Left cardiac atrium (tissue), 4 donors: ENCODE measurements around the gene SHOX. TPM values are rescaled to one million over a fixed set of nuclear protein-coding genes. Genes with fewer than 3 reads are reported as not detected.

ENCODE experiments used
- ATAC-seq, 2 donors: fragments of 200-7000 bp; cut with Tn5 transposase; one replicate each; pipeline ENCODE4 v1.9.1; 2020; ENCODE audit warnings: mild to moderate bottlenecking in 2 of 2, moderate library complexity in 2 of 2
- DNase-seq: peaks from one replicate; pipeline ENCODE4 v3.0.0-alpha.2; 2020
- intact Hi-C, 2 donors: fragments of 100-400 bp; cut with DNase I; formaldehyde crosslinking; loops; one replicate each; pipeline versions ENCODE4 v1.14.1 to v1.15.1; 2022 to 2023
- total RNA-seq, 2 donors: library from RNA; stranded (reverse); fragmentation: NEBNext Ultra II Directional; extraction: Animal tissue kit (Norgen Biotek cat#: 25700); gene quantifications; one replicate each; pipeline ENCODE4 v1.2.1, GENCODE V29; 2021
- donor health status: DM: no; HTN: yes; CAD: no.
- donor health status: DM: no; HTN: yes; CAD: no; lungs with severe emphysema.
- donor health status: DM: yes; HTN: yes; CAD: no.
- donor health status: Dilated cardiomyopathy.

The SHOX gene
- total RNA-seq, 2 donors from 2014 or later: not detected

DNA sequence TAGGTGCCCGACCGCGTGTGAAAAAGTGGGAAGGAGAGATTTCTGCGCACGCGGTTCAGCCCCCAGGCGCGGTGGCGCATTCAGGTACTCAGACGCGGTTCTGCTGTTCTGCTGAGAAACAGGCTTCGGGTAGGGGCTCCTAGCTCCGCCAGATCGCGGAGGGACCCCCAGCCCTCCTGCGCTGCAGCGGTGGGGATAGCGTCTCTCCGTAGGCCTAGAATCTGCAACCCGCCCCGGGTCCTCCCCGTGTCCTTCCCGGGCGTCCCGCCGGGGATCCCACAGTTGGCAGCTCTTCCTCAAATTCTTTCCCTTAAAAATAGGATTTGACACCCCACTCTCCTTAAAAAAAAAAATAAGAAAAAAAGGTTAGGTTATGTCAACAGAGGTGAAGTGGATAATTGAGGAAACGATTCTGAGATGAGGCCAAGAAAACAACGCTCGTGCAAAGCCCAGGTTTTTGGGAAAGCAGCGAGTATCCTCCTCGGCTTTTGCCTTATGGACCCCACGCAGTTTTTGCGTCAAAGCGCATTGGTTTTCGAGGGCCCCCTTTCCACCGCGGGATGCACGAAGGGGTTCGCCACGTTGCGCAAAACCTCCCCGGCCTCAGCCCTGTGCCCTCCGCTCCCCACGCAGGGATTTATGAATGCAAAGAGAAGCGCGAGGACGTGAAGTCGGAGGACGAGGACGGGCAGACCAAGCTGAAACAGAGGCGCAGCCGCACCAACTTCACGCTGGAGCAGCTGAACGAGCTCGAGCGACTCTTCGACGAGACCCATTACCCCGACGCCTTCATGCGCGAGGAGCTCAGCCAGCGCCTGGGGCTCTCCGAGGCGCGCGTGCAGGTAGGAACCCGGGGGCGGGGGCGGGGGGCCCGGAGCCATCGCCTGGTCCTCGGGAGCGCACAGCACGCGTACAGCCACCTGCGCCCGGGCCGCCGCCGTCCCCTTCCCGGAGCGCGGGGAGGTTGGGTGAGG is 3.7 kb downstream of the SHOX start:
- ATAC-seq: no peak
- intact Hi-C loops: no loop called here
- DNase-seq: no peak

DNA sequence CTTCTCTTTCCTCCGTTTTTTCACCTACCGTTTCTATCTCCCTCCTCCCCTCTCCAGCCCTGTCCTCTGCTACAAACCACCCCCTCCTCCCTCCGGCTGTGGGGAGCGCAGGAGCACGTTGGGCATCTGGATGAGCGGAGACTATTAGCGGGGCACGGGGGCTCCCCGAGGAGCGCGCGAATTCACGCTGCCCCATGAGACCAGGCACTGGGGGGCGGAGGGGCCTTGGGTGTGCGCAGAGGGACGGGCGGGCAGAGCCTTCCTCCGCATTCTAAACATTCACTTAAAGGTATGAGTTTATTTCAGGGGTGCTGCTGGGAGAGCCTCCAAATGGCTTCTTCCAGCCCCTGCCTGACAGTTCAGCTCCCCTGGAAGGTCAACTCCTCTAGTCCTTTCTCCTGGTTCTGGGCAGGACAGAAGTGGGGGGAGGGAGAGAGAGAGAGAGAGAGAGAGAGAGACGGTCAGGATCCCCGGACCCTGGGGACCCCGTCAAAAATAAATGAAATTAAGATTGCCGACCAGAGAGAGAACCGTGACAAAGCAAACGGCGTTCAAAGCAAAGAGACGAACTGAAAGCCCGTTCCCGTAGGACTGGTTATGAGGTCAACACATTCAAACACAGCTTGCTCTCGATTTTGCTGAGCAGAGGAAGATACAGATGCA is 5.0 kb downstream of the SHOX start:
- intact Hi-C loops: no loop called here
- DNase-seq (no peak), ATAC-seq (no peak)

DNA sequence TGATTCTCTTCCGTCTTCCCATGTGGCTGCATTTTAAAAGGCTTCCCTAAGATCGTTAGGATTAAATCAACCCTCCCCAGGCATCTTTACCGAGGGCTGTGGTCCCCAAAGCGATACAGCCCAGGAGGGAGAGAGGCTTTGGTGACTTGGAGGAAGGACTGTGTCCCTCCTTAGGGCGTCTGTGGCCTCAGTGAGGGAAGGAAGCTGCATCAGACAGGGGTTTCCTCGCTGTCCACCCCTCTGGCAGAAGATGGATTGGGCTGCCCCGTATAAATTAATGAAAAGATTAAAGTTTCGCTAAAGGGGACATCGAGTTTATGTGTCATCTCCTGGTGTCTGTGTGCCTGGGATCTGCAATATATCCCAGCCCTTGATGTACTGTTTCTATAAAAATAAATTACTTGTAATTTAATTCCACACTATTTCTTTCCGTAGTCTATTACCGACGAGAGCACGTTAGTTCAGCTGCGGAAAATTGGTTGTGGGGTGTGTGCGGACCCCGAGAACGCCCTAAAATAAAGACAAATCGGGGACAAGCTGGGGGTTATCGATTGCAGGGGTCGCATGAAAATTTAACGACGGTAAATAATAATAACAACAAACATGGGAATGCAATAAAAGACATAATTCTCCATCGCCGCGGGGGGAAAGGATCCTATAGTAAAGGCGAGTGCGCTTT is 6.5 kb downstream of the SHOX start:
- intact Hi-C loops: no loop called here
- DNase-seq: no peak
- no peak for ATAC-seq

DNA sequence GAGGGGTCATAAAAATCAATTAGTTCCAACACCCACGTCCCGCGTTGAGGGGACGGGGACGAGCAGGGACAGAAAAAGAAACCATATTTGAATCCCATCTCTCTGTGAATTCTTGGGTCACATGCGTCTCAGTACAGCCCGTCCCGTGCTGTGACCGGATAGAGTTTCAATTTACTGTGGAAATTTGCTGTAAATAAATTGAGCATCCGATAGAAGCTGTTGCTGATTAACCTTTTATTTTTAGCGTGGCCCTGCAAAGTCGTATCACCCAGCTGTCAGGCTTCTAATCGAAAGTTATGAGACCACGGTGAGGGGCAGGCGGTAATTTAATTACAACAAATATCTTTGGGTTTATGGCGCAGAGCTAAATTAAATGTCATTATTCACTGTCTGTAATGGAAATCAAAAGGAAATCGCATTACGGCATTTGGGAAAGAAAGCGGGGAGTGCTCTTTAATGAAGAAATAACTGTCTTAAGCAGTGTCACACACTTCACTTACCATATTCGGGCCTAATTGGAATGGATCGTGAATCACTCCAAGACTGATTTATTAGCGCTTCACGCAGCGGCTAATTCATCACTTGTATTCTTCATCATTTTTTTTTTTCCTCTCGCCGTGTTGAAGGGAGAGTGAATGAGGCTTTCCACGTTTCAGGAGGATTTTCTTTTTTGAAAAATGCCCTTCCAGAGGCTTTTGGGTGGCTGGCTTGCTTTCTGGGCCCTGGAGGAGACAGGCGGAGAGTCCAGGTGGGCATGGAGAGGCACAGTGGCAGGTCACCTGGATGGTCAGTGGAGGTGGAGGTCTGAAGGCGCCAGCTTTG is 7.3 kb downstream of the SHOX start:
- no peak for DNase-seq
- intact Hi-C loops: no loop called here
- ATAC-seq: no peak

DNA sequence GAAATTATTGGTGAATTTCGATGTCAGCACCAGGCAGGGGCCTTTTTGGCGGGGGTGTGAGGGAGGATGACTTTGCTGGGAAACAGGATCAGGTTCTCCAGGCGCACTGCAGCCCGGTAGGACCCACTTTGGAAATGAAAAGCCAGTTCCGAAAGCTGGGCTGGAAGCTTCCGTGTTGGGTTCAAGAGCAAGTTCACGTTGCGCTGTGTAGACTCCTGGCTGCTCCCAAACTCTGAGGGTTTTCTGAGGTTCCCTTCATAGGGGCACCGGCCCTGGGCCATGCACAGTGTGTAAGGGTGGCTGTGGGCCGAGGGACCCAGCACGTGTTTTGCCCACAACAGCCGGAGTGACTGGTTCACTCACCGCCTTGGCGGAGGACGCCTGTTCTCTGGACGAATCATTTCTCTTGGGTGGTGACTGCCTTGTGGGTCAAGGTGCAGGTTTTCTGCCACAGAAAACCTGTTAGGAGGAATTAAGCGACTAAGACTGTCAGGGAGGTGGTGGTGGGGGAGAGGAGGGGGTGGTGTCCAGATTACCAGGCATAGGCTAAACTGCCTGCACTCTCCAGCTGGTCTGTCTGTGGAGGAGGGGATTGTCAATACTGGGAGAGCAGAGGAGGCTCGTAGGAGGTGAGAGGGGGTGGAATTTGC is 8.0 kb downstream of the SHOX start:
- ATAC-seq (no peak), DNase-seq (no peak)
- intact Hi-C loops: no loop called here

DNA sequence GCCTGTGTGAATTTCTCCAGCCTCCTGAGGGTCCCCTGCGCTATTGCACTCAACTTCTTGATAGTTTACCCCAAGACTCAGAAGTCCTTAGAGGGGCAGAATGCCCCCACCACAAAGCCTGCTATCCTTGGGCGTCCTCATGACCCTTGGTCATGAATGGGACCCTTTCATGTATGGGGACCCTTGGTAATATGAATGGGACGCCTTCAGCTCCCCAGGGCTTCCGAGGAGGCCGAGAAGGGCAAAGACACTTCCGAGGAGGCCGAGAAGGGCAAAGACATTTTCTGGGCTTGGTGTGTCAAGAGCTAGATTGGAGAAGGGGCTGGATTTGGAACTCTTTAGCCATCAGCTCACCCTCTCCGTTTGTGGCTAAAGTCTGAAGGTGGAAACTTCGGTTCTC is 8.6 kb downstream of the SHOX start:
- DNase-seq: no peak
- no peak for ATAC-seq
- intact Hi-C loops: no loop called here

DNA sequence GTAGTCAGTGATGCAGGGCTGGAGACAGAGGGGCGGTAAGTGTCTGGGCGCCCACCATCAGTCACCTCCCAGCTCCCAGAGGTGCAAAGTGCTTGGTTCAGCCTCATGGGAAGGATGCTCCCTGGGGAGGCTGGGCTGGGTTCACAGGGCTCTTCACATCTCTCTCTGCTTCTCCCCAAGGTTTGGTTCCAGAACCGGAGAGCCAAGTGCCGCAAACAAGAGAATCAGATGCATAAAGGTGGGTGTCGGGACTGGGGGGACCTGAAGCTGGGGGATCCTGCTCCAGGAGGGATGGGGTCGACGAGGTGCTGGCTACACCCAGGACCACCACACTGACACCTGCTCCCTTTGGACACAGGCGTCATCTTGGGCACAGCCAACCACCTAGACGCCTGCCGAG is 10.1 kb downstream of the SHOX start:
- ATAC-seq: no peak
- DNase-seq: no peak
- intact Hi-C loops: no loop called here

DNA sequence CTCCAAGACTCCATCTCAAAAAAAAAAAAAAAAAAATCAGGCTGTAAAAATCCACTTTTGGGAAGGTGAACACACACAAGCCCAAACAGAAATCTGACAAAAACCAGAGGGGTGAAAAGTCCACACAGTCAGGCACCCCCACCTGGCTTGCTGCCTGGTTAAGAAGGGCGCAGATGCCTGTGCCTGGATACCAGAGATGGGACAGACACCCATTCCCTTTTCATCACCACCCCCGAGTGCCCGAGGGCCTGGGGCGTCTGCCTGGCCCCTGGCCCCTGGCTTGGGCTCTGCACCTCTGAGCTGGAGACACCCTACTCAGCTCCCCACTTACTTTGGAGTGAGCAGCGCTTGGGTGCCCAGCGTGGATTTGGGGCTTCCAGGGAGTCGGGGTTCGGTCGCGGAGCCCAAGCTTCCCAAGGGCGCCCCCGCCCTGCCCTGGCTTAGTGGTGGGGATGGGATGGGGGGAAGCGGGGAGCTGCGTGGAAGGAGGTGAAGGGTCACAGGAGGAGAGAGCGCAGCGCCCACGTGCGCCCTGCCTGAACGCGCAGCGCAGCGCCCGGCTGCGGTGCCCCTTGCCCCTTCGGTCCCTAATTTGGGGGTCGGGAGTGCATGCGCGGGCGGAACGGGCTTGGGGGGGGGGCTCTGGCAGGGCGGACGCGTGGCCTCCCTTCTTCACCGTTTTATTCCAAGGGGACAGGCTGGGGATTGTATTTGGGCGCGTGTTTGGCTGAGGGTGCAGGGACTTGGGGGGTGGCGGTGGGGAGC is 11.3 kb downstream of the SHOX start:
- ATAC-seq: no peak
- intact Hi-C loops: no loop called here
- DNase-seq: no peak

DNA sequence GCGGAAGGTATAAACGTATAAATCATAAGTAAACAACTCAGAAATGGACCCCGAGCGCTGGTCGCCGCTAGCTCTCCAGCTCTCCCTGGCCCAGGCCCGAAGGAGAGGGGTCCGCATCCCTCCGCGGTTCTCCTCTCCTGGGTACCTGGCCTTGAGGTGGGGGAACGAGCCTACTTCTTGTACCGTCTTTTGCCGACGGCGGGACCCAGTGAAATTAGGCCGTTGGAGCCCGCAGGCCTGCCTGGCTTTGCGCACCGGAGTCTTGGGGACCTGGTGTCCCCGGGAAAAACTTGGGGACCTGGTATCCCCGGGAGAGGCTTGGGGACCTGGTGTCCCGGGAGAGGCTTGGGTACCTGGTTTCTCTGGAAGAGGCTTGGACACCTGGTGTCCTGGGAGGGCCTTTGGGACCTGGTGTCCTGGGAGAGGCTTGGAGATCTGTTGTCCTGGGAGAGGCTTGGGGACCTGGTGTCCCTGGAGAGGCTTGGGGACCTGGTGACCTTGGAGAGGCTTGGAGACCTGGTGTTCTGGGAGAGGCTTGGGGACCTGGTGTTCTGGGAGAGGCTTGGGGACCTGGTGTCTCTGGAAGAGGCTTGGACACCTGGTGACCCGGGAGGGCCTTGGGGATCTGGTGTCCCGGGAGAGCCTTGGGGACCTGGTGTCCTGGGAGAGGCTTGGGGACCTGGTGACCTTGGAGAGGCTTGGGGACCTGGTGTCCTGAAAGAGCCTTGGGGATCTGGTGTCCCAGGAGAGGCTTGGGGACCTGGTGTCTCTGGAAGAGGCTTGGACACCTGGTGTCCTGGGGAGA is 12.0 kb downstream of the SHOX start:
- no peak for ATAC-seq
- intact Hi-C loops: no loop called here
- no peak for DNase-seq

DNA sequence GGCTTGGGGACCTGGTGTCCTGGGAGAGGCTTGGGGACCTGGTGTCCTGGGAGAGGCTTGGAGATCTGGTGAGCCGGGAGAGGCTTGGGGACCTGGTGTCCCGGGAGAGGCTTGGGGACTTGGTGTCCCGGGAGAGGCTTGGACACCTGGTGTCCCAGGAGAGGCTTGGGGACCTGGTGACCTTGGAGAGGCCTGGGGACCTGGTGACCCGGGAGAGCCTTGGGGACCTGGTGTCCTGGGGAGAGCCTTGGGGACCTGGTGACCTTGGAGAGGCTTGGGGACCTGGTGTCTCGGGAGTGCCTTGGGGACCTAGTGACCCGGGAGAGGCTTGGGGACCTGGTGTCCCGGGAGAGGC is 12.6 kb downstream of the SHOX start:
- DNase-seq: no peak
- no peak for ATAC-seq
- intact Hi-C loops: no loop called here

DNA sequence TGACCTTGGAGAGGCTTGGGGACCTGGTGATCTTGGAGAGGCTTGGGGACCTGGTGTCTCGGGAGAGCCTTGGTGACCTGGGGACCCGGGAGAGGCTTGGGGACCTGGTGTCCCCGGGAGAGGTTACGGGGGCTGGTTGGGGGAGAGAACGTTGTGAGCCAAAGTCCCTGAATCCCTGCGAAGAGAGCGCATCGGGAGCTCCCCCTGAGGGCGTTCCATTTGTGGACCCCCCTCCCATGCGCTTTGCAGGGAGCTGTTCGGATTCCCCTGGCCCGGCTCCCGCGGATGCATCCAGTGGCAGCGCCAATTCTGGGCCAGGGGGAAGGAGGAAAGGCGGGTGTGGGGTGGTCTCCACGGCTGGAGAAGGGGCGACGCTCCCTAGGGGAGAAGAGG is 13.3 kb downstream of the SHOX start:
- no peak for DNase-seq
- intact Hi-C loops: no loop called here
- no peak for ATAC-seq

DNA sequence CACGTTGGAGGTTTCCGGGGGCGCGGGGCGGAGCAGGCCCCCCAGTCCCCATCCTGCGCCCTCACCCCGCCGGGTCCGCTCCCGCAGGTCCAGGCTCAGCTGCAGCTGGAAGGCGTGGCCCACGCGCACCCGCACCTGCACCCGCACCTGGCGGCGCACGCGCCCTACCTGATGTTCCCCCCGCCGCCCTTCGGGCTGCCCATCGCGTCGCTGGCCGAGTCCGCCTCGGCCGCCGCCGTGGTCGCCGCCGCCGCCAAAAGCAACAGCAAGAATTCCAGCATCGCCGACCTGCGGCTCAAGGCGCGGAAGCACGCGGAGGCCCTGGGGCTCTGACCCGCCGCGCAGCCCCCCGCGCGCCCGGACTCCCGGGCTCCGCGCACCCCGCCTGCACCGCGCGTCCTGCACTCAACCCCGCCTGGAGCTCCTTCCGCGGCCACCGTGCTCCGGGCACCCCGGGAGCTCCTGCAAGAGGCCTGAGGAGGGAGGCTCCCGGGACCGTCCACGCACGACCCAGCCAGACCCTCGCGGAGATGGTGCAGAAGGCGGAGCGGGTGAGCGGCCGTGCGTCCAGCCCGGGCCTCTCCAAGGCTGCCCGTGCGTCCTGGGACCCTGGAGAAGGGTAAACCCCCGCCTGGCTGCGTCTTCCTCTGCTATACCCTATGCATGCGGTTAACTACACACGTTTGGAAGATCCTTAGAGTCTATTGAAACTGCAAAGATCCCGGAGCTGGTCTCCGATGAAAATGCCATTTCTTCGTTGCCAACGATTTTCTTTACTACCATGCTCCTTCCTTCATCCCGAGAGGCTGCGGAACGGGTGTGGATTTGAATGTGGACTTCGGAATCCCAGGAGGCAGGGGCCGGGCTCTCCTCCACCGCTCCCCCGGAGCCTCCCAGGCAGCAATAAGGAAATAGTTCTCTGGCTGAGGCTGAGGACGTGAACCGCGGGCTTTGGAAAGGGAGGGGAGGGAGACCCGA is 14.0 kb downstream of the SHOX start:
- intact Hi-C loops: no loop called here
- ATAC-seq (no peak), DNase-seq (no peak)

DNA sequence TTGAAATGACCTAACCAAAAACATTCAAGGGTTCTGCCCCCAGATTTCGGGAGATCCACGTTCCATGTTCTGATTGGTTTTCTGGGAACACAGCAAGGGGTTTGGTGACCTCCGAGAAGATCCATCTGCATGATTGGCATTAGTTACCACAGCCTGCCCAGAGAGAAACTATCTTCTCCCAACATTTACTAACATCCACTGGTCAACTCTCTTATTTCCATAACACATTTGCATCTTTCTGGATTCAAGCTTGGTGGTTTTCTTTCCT is 15.6 kb downstream of the SHOX start:
- no peak for ATAC-seq
- intact Hi-C loops: no loop called here
- no peak for DNase-seq

DNA sequence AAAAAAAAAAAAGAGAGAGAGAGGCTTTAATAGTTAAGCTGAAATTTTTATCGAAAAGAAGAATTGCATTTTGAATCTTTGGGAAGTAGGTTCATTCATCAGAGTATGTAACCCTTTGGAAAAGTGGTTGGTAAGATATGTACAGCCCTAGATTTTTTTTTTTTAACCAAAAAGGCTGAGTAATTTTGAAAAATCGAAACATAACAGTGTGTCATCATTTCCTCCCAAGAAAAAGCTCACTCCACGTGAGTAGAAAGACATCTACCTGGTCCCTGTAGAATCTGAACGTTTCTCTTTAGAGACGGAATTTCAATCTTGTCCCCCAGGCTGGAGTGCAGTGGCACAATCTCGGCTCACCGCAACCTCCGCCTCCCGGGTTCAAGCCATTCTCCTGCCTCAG is 16.2 kb downstream of the SHOX start:
- ATAC-seq (no peak), DNase-seq (no peak)
- intact Hi-C loops: no loop called here

DNA sequence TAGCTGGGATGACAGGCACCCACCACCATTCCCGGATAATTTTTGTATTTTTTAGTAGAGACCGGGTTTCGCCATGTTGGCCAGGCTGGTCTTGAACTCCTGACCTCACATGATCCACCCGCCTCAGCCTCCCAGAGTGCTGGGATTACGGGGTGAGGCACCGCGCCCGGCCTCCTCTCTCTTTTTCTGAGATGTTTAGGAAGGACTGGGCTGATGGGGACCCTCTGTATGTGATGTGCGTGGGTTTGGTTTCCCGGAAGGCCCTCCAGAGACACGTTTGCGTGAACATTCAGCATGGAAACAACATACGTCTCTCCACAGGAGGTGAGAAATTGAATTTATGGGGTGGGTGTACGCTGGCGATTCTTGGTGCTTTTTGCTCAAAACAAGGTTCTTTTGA is 18.6 kb downstream of the SHOX start:
- ATAC-seq (no peak), DNase-seq (no peak)
- intact Hi-C loops: no loop called here

DNA sequence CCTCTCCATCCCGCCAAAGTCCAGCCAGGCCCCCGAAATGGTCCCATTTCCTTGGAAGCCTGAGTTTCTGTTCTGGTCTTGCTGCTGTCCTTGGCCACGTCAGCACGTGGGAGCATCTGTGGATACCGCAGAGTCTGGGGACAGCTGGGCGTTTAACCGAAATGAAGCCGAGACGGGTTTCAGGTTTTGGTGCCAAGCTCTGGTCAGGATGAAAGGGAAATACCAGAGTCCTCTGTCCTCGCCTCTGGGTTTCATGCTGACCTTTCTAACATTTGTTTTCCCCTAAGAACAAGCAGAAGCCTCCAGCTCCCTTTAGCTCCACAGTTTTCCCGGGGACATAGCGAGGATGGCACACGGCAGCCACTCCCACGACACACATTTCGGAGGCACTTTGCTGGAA is 19.7 kb downstream of the SHOX start:
- ATAC-seq (no peak), DNase-seq (no peak)
- intact Hi-C loops: no loop called here

DNA sequence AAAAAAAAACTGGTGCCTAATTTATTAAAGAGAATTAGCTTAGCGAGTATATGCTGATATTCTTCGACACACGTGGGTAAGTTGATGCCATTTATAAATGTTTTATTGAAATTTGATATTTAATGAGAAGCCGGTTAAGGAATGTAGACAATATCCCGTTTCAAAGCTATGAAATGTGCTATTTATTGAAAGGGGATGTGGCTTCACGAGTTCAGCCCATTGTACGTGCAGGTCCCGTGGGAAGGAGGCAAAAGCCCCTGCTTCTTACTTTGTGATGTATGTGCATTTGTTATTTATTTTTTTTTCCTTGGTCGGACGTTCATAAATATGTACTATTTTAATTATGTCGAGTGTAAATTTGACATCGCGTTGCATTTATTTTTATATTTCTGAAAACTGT is 20.2 kb downstream of the SHOX start:
- DNase-seq: no peak
- no peak for ATAC-seq
- intact Hi-C loops: no loop called here
